GM23338 (cell line): ENCODE results near the gene DCST1. TPM values are rescaled to one million over a fixed set of nuclear protein-coding genes. Genes with fewer than 3 reads are reported as not detected.

Experiments used
- EZH2 ChIP-seq: fragments of 200-600 bp; sonication (generic); IDR thresholded peaks from one replicate; pipeline ENCODE4 v1.8.0; 2017; ENCODE audit warnings: antibody characterized with exemption, mild to moderate bottlenecking, low read depth; ENCODE audit not compliant: unreplicated experiment
- EZH2phosphoT487 ChIP-seq: fragments of 200-600 bp; sonication (generic); IDR thresholded peaks from one replicate; pipeline ENCODE4 v1.8.1; 2018; ENCODE audit warnings: antibody characterized with exemption; ENCODE audit not compliant: unreplicated experiment
- JUNB ChIP-seq: IDR thresholded peaks from one replicate; pipeline ENCODE4 v1.6.1; 2016; ENCODE audit warnings: antibody characterized with exemption; ENCODE audit not compliant: unreplicated experiment
- STAT1 ChIP-seq: IDR thresholded peaks from one replicate; pipeline ENCODE4 v1.6.1; 2016; ENCODE audit warnings: antibody characterized with exemption; ENCODE audit not compliant: unreplicated experiment
- ZNF114 ChIP-seq: fragments of 250-450 bp; sonication (Bioruptor Pico); IDR thresholded peaks from 2 replicates; pipeline ENCODE4 v1.5.0; 2020; ENCODE audit warnings: mild to moderate bottlenecking, moderate library complexity
- polyA plus RNA-seq: library from polyadenylated mRNA; unstranded; fragments of >200 nt; fragmentation: Nextera tagmentation; extraction: Ambion mirVana; gene quantifications from 2 replicates; pipeline ENCODE4 v1.2.1, GENCODE V29; 2016
- total RNA-seq: library from RNA; depleted of rRNA; stranded (reverse); fragments of >200 nt; shearing (Covaris generic); gene quantifications from 2 replicates; pipeline ENCODE4 v1.2.3, GENCODE V29; 2014
- TF ChIP-seq, protein P1 (sequence below): fragments of 250-450 bp; sonication (Bioruptor Pico); IDR thresholded peaks from 2 replicates; pipeline ENCODE4 v1.5.0; 2020; ENCODE audit warnings: mild to moderate bottlenecking, moderate library complexity
- TF ChIP-seq, protein P2 (sequence below), 2 experiments: fragments of 200-600 bp in 1 of 2; sonication (generic) in 1 of 2; conservative IDR thresholded peaks; 2 replicates each; pipeline versions ENCODE4 v1.5.1 to v1.6.1; 2016 to 2017; ENCODE audit warnings: antibody characterized with exemption in 2 of 2, low read depth in 2 of 2, mild to moderate bottlenecking in 2 of 2, moderate library complexity in 1 of 2

DCST1 gene
- total and polyA plus RNA-seq, 2 experiments from 2014 or later, result not detected

DNA sequence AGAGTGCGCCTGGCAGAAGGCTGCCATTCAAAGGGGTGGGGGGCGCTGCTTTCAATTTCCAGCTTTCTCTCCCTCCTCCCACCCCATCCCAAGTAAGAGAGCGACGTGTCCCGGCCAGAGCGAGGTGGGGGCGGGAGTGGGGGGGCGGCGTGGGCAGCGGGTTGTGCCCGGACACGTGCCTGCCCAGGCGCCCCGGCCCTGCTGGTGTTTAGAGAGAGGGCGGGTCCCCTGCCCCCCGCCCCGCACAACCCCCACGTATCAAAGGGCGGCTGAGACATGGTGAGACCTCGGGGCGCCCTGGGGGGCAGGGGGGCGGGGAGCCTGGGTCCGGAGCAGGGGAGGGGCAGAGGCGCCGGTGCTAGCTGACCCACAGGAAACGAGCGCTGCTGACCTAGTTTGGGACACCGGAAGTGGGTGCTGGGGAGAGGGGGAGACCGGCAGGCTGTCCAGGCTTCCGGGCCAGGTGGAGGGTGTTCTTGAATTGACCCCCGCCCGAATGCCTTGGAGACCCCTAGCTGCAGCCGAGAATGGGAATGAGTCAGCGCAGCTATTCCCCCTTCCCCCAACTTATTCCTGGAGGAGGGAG lies 29.8 kb upstream of the DCST1 start (continued):
- TF ChIP-seq, protein P1, sequence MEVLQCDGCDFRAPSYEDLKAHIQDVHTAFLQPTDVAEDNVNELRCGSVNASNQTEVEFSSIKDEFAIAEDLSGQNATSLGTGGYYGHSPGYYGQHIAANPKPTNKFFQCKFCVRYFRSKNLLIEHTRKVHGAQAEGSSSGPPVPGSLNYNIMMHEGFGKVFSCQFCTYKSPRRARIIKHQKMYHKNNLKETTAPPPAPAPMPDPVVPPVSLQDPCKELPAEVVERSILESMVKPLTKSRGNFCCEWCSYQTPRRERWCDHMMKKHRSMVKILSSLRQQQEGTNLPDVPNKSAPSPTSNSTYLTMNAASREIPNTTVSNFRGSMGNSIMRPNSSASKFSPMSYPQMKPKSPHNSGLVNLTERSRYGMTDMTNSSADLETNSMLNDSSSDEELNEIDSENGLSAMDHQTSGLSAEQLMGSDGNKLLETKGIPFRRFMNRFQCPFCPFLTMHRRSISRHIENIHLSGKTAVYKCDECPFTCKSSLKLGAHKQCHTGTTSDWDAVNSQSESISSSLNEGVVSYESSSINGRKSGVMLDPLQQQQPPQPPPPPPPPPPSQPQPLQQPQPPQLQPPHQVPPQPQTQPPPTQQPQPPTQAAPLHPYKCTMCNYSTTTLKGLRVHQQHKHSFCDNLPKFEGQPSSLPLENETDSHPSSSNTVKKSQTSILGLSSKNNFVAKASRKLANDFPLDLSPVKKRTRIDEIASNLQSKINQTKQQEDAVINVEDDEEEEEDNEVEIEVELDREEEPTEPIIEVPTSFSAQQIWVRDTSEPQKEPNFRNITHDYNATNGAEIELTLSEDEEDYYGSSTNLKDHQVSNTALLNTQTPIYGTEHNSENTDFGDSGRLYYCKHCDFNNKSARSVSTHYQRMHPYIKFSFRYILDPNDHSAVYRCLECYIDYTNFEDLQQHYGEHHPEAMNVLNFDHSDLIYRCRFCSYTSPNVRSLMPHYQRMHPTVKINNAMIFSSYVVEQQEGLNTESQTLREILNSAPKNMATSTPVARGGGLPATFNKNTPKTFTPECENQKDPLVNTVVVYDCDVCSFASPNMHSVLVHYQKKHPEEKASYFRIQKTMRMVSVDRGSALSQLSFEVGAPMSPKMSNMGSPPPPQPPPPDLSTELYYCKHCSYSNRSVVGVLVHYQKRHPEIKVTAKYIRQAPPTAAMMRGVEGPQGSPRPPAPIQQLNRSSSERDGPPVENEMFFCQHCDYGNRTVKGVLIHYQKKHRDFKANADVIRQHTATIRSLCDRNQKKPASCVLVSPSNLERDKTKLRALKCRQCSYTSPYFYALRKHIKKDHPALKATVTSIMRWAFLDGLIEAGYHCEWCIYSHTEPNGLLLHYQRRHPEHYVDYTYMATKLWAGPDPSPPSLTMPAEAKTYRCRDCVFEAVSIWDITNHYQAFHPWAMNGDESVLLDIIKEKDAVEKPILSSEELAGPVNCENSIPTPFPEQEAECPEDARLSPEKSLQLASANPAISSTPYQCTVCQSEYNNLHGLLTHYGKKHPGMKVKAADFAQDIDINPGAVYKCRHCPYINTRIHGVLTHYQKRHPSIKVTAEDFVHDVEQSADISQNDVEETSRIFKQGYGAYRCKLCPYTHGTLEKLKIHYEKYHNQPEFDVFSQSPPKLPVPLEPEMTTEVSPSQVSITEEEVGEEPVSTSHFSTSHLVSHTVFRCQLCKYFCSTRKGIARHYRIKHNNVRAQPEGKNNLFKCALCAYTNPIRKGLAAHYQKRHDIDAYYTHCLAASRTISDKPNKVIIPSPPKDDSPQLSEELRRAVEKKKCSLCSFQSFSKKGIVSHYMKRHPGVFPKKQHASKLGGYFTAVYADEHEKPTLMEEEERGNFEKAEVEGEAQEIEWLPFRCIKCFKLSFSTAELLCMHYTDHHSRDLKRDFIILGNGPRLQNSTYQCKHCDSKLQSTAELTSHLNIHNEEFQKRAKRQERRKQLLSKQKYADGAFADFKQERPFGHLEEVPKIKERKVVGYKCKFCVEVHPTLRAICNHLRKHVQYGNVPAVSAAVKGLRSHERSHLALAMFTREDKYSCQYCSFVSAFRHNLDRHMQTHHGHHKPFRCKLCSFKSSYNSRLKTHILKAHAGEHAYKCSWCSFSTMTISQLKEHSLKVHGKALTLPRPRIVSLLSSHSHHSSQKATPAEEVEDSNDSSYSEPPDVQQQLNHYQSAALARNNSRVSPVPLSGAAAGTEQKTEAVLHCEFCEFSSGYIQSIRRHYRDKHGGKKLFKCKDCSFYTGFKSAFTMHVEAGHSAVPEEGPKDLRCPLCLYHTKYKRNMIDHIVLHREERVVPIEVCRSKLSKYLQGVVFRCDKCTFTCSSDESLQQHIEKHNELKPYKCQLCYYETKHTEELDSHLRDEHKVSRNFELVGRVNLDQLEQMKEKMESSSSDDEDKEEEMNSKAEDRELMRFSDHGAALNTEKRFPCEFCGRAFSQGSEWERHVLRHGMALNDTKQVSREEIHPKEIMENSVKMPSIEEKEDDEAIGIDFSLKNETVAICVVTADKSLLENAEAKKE (CRISPR knock-in tag), result no peak
- TF ChIP-seq, protein P2, sequence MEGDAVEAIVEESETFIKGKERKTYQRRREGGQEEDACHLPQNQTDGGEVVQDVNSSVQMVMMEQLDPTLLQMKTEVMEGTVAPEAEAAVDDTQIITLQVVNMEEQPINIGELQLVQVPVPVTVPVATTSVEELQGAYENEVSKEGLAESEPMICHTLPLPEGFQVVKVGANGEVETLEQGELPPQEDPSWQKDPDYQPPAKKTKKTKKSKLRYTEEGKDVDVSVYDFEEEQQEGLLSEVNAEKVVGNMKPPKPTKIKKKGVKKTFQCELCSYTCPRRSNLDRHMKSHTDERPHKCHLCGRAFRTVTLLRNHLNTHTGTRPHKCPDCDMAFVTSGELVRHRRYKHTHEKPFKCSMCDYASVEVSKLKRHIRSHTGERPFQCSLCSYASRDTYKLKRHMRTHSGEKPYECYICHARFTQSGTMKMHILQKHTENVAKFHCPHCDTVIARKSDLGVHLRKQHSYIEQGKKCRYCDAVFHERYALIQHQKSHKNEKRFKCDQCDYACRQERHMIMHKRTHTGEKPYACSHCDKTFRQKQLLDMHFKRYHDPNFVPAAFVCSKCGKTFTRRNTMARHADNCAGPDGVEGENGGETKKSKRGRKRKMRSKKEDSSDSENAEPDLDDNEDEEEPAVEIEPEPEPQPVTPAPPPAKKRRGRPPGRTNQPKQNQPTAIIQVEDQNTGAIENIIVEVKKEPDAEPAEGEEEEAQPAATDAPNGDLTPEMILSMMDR (conservative IDR thresholded peaks at IDR 0.05; ENCODE audit: low read depth in 2 of 2), result no peak
- TF ChIP-seq STAT1, result no peak
- no peak for TF ChIP-seq EZH2
- TF ChIP-seq ZNF114 (CRISPR knock-in tag), result no peak
- no peak for TF ChIP-seq JUNB
- TF ChIP-seq EZH2phosphoT487, result no peak
